Medulla oblongata (tissue), 1 donor: ENCODE measurements around the gene LIPE.
"Not testable (repeated sequence)": the region's sequence is repeated elsewhere in the genome, so short reads cannot be mapped to it uniquely, and the experiment has no call there.

Experiments
- DNase-seq: peaks from one replicate; pipeline ENCODE4 v3.0.0-alpha.2; 2015; ENCODE audit errors: extremely low spot score

Gene LIPE, protein sequence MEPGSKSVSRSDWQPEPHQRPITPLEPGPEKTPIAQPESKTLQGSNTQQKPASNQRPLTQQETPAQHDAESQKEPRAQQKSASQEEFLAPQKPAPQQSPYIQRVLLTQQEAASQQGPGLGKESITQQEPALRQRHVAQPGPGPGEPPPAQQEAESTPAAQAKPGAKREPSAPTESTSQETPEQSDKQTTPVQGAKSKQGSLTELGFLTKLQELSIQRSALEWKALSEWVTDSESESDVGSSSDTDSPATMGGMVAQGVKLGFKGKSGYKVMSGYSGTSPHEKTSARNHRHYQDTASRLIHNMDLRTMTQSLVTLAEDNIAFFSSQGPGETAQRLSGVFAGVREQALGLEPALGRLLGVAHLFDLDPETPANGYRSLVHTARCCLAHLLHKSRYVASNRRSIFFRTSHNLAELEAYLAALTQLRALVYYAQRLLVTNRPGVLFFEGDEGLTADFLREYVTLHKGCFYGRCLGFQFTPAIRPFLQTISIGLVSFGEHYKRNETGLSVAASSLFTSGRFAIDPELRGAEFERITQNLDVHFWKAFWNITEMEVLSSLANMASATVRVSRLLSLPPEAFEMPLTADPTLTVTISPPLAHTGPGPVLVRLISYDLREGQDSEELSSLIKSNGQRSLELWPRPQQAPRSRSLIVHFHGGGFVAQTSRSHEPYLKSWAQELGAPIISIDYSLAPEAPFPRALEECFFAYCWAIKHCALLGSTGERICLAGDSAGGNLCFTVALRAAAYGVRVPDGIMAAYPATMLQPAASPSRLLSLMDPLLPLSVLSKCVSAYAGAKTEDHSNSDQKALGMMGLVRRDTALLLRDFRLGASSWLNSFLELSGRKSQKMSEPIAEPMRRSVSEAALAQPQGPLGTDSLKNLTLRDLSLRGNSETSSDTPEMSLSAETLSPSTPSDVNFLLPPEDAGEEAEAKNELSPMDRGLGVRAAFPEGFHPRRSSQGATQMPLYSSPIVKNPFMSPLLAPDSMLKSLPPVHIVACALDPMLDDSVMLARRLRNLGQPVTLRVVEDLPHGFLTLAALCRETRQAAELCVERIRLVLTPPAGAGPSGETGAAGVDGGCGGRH

DNA sequence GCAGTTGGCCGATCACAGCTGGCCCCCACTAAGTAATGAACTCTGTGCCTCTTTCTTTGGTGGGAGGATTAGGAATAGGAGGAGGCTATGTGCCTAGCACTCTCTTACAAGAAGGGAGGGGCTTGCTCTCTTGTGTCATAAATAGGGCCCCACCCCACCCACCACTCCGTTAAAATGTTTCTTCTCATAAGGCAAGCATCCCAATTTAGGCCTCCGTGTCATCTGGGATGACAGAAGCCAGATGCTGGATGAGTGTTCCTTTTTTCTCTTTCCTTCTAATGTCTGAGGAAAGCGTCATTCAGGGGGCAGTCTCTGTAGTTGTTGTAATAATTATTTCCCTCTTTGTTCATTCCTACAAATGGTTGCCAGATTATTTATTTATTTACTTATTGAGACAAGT, at the start of gene LIPE:
Gene LIPE, minus strand, starts transcription at position 76 of the 400 bp plus-strand sequence. CDS start 239 bp downstream, outside the sequence.
- no peak for DNase-seq

DNA sequence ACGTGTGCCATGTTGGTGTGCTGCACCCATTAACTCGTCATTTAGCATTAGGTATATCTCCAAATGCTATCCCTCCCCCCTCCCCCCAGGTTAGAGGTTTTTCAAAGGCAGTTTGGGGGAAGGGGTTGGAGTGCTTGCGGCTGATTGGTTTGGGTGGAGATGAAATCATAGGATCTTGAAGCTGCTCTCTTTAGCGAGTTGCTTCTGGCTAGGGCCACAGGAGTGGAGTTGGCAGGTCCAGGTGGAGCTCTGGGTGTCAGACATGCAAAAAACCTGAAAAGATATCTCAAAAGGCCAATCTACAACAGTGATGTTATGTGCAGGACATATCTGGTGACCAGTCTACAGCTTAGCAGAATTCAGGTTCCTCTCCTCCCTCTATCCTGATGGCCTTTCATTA, 48.2 kb upstream of the LIPE start:
- DNase-seq = no peak

GRCh38 chr19:42474743-42475142, 47.6 kb upstream of the LIPE start:
- DNase-seq = peak; percentile 49

- DNase-seq = no peak
Measured at GRCh38 chr19:42473686-42474085, 46.5 kb upstream of the LIPE start.

DNA sequence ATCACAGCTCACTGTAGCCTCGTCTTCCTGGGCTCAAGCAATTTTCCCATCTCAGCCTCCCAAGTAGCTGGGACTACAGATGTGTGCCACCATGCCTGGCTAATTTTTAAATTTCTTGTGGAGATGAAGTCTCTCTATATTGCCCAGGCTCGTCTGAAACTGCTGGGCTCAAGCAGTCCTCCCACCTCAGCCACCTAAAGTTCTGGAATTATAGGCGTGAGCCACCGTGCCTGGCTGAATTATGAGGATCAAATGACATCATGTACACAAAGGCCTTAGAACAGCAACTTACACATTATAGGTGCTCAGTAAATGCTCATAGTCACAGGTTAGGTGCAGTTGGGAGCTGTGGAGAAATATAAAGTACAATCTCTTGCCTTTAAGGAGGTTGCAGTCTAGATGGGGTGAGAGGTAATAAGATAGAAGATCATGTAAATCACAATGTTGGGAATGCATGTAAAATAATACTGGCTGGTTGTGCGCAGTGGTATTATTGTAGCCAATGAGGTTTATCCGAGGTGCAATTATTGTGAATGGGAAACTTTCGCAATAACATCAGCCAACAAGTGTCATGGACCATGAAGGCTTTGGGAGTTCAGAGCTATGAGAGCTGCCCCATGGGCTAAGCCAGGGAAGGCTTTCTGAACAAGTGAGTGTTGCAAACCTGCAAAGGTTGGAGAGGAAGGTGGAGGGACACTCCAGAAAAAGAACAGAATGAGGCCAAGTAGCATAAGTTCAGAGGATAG, 45.4 kb upstream of the LIPE start:
- DNase-seq = no peak

GRCh38 chr19:42471554-42472249, 44.5 kb upstream of the LIPE start:
- no peak for DNase-seq

- no peak for DNase-seq
Measured at GRCh38 chr19:42469311-42470235, 42.4 kb upstream of the LIPE start.

GRCh38 chr19:42468273-42468796, 41.1 kb upstream of the LIPE start:
- DNase-seq = no peak

- DNase-seq = peak; percentile 68
Measured at GRCh38 chr19:42467183-42467760, 40.1 kb upstream of the LIPE start.

DNA sequence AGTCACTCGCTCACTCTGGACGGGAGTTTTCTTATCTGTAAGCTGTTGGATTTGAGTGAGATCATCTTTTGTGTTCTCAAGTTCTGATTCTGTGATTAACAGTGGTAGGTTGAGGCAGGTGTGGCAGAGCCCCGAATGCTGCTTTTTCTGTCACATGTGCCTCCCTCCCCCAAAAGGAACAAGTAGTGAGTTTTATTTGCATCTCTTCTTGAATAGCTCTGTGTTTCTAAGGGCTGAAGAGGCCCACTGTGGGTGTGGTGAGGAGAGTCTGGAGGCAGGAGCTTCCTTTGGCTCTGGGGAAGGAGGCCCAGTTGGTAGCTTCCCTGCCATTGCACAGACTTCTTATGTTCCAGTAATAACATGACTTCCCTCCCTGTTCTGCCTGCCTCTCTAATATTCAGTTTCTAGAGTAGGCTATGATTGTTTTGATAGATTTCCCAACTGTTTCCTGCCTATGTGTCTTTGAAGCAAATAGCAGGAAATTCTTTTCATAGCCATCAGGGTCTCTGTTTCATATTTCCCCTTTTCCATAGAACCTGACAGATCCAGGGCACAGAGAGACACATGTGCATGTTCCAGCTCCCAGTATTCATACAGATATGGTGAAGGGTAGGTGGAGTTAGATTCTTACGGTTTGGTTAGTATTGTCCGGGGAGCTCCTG, 39.5 kb upstream of the LIPE start:
- no peak for DNase-seq

DNA sequence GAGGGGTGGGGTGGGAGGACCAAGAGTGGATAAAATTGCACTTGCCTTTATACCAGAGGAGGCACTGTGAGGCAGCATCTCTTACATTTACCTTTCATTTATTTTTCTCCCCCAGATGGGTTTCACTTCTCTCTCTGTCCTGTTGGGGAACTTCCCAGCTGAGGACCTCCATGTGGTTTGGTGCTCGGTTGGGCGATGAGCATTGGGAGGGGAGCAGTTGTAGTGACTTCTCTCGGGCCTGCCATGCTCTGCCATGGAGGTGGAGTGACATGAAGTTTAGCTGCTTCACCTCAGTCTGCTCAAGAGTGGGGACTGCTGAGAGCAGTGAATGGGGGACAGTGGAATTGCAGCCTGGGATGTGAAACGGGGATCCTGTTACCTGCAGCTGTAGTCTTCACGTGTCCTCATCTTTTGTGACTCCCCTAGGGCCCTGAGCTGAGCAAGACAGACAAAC, 38.7 kb upstream of the LIPE start:
- peak; percentile 62 for DNase-seq

GRCh38 chr19:42461700-42462324, 34.6 kb upstream of the LIPE start:
- DNase-seq = peak; percentile 93

DNA sequence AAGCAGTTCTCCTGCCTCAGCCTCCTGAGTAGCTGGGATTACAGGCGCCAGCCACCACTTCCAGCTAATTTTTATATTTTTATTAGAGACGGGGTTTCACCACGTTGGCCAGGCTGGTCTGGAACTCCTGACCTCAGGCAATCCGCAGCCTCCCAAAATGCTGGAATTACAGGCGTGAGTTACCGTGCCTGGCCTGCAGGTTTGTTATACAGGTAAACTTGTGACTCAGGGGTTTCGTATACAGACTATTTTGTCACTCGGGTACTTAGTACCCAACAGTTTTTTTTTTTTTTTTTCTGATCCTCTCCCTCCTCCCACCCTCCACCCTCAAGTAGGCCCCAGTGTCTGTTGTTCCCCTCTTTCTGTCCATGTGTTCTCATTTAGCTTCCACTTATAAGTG, 34.0 kb upstream of the LIPE start:
- DNase-seq = not testable (repeated sequence)

- DNase-seq = no peak
Measured at GRCh38 chr19:42459926-42460325, 32.7 kb upstream of the LIPE start.

GRCh38 chr19:42455621-42456081, 28.5 kb upstream of the LIPE start:
- no peak for DNase-seq

- no peak for DNase-seq
Measured at GRCh38 chr19:42455086-42455485, 27.9 kb upstream of the LIPE start.

DNA sequence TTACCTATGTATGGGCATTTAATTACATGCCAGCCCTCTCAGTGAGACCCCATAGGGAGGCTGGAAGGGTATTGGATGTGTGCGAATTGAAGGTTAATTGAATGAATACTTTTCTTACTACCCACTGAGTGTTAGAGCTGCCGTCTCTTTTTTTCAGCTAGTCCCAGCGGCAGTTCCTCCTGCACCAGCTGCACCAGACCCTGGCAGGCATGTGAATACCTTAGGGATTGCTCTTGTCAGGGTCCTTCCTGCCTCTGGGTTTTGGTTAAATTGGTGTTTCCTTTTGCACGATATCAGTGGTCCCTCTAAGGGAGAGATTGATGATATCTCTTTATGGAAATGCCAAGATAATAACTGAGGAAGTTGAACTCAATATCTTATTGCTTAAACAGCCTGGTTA, 25.4 kb upstream of the LIPE start:
- no peak for DNase-seq

- DNase-seq = peak; percentile 94
Measured at GRCh38 chr19:42450314-42450934, 23.2 kb upstream of the LIPE start.
